Fibroblast of the aortic adventitia (primary cell): ENCODE results near the gene GALM. TPM values are rescaled to one million over a fixed set of nuclear protein-coding genes. Genes with fewer than 3 reads are reported as not detected.
"Not testable (repeated sequence)": the region's sequence is repeated elsewhere in the genome, so short reads cannot be mapped to it uniquely, and the experiment has no call there.

Source experiments
- DNase-seq: peaks from one replicate; pipeline ENCODE4 v3.0.0-alpha.2; 2010; ENCODE audit warnings: low read depth
- H3K4me3 ChIP-seq: 2 replicates; pipeline ENCODE4 v1.5.1; 2011; ENCODE audit warnings: low read depth, mild to moderate bottlenecking, control low read depth, low read length, moderate library complexity
- total RNA-seq: library from RNA; depleted of rRNA; stranded (reverse); fragments of >200 nt; gene quantifications from 2 replicates; pipeline ENCODE4 v1.2.3, GENCODE V29; 2012; ENCODE audit warnings: low replicate concordance
- TF ChIP-seq, protein P1 (sequence below): IDR thresholded peaks from 2 replicates; pipeline ENCODE4 v1.5.1; 2011; ENCODE audit warnings: mild to moderate bottlenecking, low read length, control low read depth, inconsistent platforms; ENCODE audit not compliant: insufficient read depth

GALM gene
- total RNA-seq, 1 donor: 27.7 TPM

DNA sequence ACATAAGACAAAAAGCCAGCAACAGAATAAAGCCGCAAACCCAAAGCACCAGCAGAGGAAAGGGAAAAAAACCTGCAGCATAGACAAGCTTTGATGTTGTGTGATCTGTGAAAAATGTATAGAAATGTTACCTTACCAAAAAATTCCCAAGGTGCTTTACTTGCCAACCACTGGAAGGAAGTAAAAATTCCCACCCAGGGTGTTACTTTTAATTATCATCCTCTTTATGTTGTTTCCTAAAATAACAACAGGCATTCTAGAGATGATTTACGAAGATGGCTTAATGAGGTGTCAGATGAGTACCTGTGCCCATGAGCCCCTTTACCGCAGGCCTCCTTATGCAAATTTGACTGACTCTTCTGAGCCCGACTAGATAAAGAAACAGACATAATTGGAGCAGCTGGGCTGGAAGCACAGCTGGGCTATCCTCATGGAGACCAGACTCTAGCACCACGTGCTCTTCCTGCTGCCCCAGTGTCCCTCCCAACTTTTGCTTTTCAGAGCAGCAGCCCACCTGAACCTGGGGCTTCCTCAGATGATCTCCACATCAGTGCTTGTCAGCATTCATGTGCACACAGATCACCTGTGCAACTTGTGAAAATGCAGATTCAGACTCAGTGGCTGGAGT, 43.8 kb downstream of the GALM start:
- TF ChIP-seq, protein P1, sequence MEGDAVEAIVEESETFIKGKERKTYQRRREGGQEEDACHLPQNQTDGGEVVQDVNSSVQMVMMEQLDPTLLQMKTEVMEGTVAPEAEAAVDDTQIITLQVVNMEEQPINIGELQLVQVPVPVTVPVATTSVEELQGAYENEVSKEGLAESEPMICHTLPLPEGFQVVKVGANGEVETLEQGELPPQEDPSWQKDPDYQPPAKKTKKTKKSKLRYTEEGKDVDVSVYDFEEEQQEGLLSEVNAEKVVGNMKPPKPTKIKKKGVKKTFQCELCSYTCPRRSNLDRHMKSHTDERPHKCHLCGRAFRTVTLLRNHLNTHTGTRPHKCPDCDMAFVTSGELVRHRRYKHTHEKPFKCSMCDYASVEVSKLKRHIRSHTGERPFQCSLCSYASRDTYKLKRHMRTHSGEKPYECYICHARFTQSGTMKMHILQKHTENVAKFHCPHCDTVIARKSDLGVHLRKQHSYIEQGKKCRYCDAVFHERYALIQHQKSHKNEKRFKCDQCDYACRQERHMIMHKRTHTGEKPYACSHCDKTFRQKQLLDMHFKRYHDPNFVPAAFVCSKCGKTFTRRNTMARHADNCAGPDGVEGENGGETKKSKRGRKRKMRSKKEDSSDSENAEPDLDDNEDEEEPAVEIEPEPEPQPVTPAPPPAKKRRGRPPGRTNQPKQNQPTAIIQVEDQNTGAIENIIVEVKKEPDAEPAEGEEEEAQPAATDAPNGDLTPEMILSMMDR: no peak
- no peak overlapping the region for H3K4me3 ChIP-seq
- no peak for DNase-seq

DNA sequence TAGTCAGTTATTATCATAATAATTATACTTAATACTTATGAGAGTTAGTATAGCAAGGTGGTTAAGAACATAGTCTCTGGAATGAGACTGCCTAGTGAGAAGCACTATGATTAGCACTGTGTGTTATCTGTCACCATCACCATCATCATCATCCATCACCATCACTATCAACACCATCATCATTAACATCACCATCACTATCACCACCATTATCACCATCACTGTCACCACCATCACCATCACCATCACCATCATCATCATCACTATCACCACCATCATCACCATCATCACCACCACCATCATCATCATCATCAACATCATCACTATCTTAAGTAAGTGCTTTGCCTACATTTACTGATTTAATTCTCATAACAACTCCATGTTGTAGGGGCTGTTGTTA, 45.6 kb downstream of the GALM start:
- TF ChIP-seq, protein P1: no peak
- no peak overlapping the region for H3K4me3 ChIP-seq
- DNase-seq: no peak

DNA sequence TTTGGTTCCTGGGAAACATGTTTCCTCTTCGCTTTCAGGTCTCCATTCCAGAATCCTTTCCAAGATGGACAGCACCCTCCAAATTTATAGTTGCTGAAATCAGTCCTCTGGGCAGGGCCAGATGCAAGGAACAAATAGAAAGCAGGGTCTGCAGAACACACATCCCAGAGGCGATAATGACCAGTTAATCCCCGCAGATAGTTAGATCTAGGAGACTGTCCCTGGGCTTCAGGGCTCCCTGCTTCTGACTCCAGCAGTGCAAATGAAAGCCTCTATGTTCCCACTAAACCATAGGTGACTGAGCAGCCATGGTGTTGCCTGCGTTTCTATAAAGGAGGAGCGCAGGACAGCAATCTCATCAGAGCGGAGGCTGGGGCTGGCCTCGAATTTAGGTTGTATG, 46.5 kb downstream of the GALM start:
- no peak for DNase-seq
- TF ChIP-seq, protein P1: no peak
- H3K4me3 ChIP-seq: no peak overlapping the region

DNA sequence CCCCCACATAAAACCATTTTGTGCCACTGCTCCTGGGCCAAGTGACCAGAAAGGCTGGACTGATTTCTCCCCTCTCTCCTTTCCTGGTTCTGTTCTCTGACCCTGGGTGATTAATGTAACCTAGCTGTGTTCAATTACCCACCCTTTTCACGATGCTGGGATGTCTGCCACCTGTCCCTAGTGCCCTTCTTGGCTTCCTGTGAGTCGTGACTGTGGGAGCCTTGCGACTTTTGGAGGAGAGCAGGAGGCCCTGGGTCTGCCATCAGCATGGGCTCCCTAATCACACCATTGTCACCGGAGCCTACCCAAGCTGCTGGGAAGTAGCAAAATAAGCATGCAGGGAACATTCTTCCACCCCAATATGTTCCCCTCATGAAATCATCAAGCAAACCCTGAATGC, 47.0 kb downstream of the GALM start:
- TF ChIP-seq, protein P1: no peak
- DNase-seq: no peak
- no peak overlapping the region for H3K4me3 ChIP-seq

DNA sequence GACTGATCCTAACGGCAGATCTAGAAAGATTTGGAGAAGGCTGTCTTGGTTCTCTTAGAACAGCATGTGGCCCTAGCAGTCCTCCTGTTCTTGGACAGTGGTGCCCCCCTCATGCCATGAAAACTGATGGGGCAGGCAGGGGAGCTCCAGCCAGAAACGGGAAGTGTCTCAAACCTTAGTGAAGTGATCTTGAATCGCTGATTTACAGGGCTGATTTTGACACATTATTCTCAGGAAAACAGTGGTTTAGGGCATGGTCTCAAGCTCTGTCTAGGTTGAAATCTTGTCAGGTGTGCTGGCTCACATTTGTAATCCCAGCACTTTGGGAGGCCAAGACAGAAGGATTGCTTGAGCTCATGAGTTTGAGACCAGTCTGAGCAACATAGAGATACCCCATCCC, 47.4 kb downstream of the GALM start:
- H3K4me3 ChIP-seq: no peak overlapping the region
- DNase-seq: no peak
- TF ChIP-seq, protein P1: no peak

DNA sequence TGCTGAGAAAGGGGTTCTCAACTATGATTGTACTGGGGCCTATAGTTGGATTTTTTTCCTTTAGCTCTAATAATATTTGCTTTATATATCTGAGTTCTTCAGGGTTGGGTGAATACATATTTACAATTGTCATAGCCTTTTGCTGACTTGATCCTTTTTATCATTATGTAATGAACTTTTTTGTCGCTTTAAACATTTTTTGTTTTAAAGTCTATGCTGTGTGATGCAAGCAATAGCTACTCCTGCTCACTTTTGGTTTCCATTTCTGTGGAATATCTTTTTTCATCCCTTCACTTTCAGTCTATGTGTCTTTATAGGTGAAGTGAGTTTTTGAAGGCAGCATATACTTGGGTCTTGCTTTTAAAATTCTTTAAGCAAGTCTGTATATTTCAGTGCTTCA, 49.0 kb downstream of the GALM start:
- DNase-seq, H3K4me3 ChIP-seq: not testable (repeated sequence)

DNA sequence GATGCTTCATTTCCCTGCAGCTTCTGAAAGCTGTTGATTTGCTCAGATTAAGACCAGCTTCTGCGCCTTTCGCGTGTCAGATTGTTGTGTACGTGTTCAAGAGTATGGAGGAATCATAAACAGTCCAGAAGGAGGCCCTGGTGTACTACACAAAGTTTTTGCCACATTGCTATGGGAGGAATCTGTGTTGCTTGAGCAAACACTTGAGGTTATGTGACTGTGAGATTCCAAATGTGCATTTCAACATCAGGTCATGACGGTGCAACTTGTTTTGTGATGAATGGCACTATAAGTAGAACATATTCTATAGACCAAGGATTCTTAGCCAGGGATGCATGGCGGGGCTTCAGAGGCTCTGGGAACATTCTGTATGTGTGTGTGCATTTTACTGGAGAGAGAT, 50.3 kb downstream of the GALM start:
- no peak overlapping the region for H3K4me3 ChIP-seq
- TF ChIP-seq, protein P1: no peak
- peak; percentile 68 for DNase-seq
